Mesendoderm (in vitro differentiated cells): ENCODE measurements around the gene MINDY1. TPM values are rescaled to one million over a fixed set of nuclear protein-coding genes. Genes with fewer than 3 reads are reported as not detected.

Source experiments
- DNase-seq: peaks from one replicate; pipeline ENCODE4 v3.0.0; 2013
- H2AK5ac ChIP-seq: 2 replicates; pipeline ENCODE4 v1.6.1; 2013; ENCODE audit warnings: low read length, inconsistent platforms
- H2BK120ac ChIP-seq: 2 replicates; pipeline ENCODE4 v1.6.1; 2013; ENCODE audit warnings: low read depth, mild to moderate bottlenecking, low read length, moderate library complexity, mixed read lengths
- H2BK15ac ChIP-seq: replicated peaks from 2 replicates; pipeline ENCODE4 v1.6.1; 2013; ENCODE audit warnings: low read depth, mild to moderate bottlenecking, moderate library complexity
- H2BK5ac ChIP-seq: 2 replicates; pipeline ENCODE4 v1.6.1; 2013; ENCODE audit warnings: low read length, inconsistent platforms
- H3K18ac ChIP-seq: 2 replicates; pipeline ENCODE4 v1.6.1; 2013; ENCODE audit warnings: mild to moderate bottlenecking, low read length, mixed read lengths
- H3K23ac ChIP-seq: one replicate; pipeline ENCODE4 v1.6.1; 2013; ENCODE audit warnings: low read length
- H3K27ac ChIP-seq: 2 replicates; pipeline ENCODE4 v1.5.1; 2013; ENCODE audit warnings: low read depth, mild to moderate bottlenecking, inconsistent platforms, low read length, moderate library complexity
- H3K27me3 ChIP-seq: 2 replicates; pipeline ENCODE4 v1.6.1; 2013; ENCODE audit warnings: low read length, control low read depth, mild to moderate bottlenecking, inconsistent platforms; ENCODE audit not compliant: insufficient read depth, poor library complexity
- H3K36me3 ChIP-seq: 2 replicates; pipeline ENCODE4 v1.6.1; 2013; ENCODE audit warnings: low read length, inconsistent platforms; ENCODE audit not compliant: control insufficient read depth, insufficient read depth
- H3K4ac ChIP-seq: one replicate; pipeline ENCODE4 v1.6.1; 2013; ENCODE audit warnings: low read depth, mild to moderate bottlenecking, low read length, moderate library complexity
- H3K4me1 ChIP-seq: 2 replicates; pipeline ENCODE4 v1.6.1; 2013; ENCODE audit warnings: low read depth, low read length, inconsistent platforms; ENCODE audit not compliant: control insufficient read depth
- H3K4me2 ChIP-seq: 2 replicates; pipeline ENCODE4 v1.6.1; 2013; ENCODE audit warnings: low read length
- H3K4me3 ChIP-seq: 2 replicates; pipeline ENCODE4 v1.5.1; 2013; ENCODE audit warnings: mild to moderate bottlenecking, low read length
- H3K56ac ChIP-seq: one replicate; pipeline ENCODE4 v1.6.1; 2013; ENCODE audit warnings: low read length
- H3K79me1 ChIP-seq: 2 replicates; pipeline ENCODE4 v1.6.1; 2013; ENCODE audit warnings: low read length, inconsistent platforms
- H3K79me2 ChIP-seq: 2 replicates; pipeline ENCODE4 v1.6.1; 2013; ENCODE audit warnings: mild to moderate bottlenecking, low read length; ENCODE audit not compliant: control insufficient read depth, insufficient read depth
- H3K9ac ChIP-seq: 2 replicates; pipeline ENCODE4 v1.6.1; 2013; ENCODE audit warnings: low read length, inconsistent platforms
- H4K5ac ChIP-seq: one replicate; pipeline ENCODE4 v1.6.1; 2013; ENCODE audit warnings: low read length
- H4K8ac ChIP-seq: one replicate; pipeline ENCODE4 v1.6.1; 2013; ENCODE audit warnings: low read depth, mild to moderate bottlenecking, control low read depth, low read length, moderate library complexity
- WGBS: extraction: QIAGEN DNeasy Blood & Tissue Kit; methylation state at CpG from one replicate; pipeline ENCODE4 v1.1.7; 2013; ENCODE audit warnings: low lambda C conversion rate, missing lambda C conversion rate; ENCODE audit not compliant: insufficient coverage; ENCODE audit errors: extremely low coverage; 5-methylcytosine and 5-hydroxymethylcytosine counted together
- polyA plus RNA-seq, 2 experiments: library from polyadenylated mRNA; stranded (reverse); fragments of 200-250 nt; gene quantifications; one replicate each; pipeline ENCODE4 v1.2.3, GENCODE V29; 2013

MINDY1 gene, protein sequence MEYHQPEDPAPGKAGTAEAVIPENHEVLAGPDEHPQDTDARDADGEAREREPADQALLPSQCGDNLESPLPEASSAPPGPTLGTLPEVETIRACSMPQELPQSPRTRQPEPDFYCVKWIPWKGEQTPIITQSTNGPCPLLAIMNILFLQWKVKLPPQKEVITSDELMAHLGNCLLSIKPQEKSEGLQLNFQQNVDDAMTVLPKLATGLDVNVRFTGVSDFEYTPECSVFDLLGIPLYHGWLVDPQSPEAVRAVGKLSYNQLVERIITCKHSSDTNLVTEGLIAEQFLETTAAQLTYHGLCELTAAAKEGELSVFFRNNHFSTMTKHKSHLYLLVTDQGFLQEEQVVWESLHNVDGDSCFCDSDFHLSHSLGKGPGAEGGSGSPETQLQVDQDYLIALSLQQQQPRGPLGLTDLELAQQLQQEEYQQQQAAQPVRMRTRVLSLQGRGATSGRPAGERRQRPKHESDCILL
- 4.6 TPM for polyA plus RNA-seq (2013, experiment 1 of 2)
- 4.8 TPM for polyA plus RNA-seq (2013, experiment 2 of 2)

DNA sequence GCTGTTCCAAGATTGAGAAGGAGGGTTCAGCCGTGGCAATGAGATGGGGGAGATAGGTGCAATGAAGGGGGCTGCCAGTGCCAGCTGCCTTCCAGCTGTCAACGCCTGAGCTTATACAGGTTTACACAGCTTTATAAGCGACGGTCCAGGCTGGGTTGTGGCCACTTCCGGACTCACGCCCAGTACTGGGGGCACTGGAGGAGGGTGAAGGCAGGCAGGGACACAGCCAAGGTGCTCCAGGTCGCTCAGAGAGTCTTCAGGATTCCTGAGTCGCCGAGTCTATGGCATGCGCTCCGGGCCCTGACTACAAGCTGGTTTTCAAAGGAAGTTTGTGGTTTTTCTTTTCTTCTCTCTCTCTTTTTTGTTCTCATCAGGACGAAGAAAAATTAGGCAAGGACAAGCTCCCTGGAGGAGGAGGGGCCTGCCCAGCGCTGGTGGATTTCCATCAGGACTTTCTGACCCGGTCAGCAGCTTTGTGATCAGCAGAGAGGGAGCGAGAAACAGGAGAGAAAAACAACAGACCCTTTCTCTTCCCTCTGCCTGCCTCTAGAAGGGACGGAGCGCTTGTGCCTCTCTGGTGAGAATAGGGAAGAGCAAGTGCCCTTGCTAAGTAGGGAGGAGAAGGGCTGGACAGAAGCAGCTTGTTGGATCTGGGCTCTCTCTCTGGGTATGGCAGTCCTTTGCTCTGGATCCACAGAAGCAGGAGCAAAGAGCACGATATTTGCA, at the start of gene MINDY1:
Gene MINDY1 (minus strand): TSS at position 576 of the 726 bp plus-strand sequence. CDS start 4,285 bp downstream, outside the sequence.
- no peaks in the 10 kb centered on the region for H3K79me2 ChIP-seq
- H3K27ac ChIP-seq: peak within 1 kb of the TSS; percentile 40
- peak within 1 kb of the TSS; percentile 69 for H3K9ac ChIP-seq
- no peaks in the 10 kb centered on the region for H3K36me3 ChIP-seq
- H2BK5ac ChIP-seq: no peak within 1 kb of the TSS
- H3K4me2 ChIP-seq: peak within 1 kb of the TSS; percentile 68
- no peak within 1 kb of the TSS for H2AK5ac ChIP-seq
- H3K4me1 ChIP-seq: peaks cover 7% of the 10 kb centered on the region
- no peak within 1 kb of the TSS for H2BK15ac ChIP-seq
- H3K79me1 ChIP-seq: peaks cover 2% of the 10 kb centered on the region
- peak within 1 kb of the TSS; percentile 39 for H4K5ac ChIP-seq
- DNase-seq: peak; percentile 98
- no peaks in the 10 kb centered on the region for H3K27me3 ChIP-seq
- no peak within 1 kb of the TSS for H4K8ac ChIP-seq
- H3K4ac ChIP-seq: no peak within 1 kb of the TSS
- H3K23ac ChIP-seq: peak within 1 kb of the TSS; percentile 92
- no CpG with 5 or more reads among the region's 18 CpGs for WGBS
- no peak within 1 kb of the TSS for H2BK120ac ChIP-seq
- H3K18ac ChIP-seq: no peak within 1 kb of the TSS
- peak within 1 kb of the TSS; percentile 87 for H3K56ac ChIP-seq
- H3K4me3 ChIP-seq: peak within 1 kb of the TSS; percentile 8

DNA sequence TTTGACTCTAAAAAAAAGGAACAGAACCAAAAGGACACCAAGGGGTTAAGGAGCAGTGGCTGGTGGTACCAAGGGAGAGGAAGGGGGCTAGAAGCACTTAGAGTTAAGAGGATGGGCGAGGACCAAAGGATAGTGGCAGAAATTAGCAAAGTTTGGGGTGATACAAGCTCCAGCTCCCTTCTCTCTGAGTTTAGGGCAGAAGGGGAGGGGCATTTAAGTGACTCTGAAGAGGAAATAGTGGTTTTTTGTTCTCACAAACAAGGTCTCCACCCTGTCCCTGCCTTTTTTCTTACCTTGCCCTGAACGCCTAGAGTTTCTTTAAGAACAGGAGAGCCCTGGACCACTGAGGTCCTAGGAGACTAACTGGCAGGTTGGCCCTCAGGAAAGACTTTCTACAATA, 49.4 kb upstream of the MINDY1 start:
- Histone ChIP-seq H3K79me1 (peaks cover 20% of the 10 kb centered on the region), H3K36me3 (peaks cover 21% of the 10 kb centered on the region), H3K27me3 (no peaks in the 10 kb centered on the region), H3K9ac (peak overlapping the region; percentile 53), H3K4me3 (no peak overlapping the region), H4K5ac (no peak overlapping the region), H3K23ac (no peak overlapping the region), H3K4ac (no peak overlapping the region), H3K4me1 (peaks cover 7% of the 10 kb centered on the region), H3K27ac (no peak overlapping the region), H4K8ac (no peak overlapping the region), H2BK5ac (no peak overlapping the region), H3K4me2 (peak overlapping the region; percentile 4), H2BK120ac (no peak overlapping the region), H2AK5ac (no peak overlapping the region), H2BK15ac (no peak overlapping the region), H3K56ac (peak overlapping the region; percentile 59), H3K18ac (no peak overlapping the region), H3K79me2 (peaks cover 42% of the 10 kb centered on the region)
- WGBS: no CpG with 5 or more reads among the region's 2 CpGs
- no peak for DNase-seq

DNA sequence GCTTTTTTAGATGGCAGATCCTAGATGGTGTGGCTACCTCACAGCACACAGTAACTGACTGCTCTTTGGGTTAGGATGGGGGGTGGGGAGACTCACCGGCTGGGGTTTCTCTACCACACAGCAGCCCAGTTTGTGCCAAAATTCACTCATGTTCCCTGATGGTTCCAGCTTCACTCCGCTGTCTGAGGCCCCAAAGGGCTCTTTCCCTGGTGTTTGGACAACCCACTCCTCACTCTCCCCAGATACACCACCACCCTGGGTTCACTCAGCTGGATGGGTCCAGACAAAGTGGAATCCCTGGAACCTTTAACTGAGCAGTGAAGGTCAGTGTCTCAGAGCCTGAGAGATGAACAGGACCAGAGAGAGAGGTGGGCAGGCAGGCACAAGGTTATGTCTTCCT, 48.9 kb upstream of the MINDY1 start:
- Histone ChIP-seq H3K4ac (no peak overlapping the region), H3K18ac (no peak overlapping the region), H3K9ac (no peak overlapping the region), H3K36me3 (peaks cover 21% of the 10 kb centered on the region), H3K79me1 (peaks cover 20% of the 10 kb centered on the region), H3K27me3 (no peaks in the 10 kb centered on the region), H2AK5ac (no peak overlapping the region), H3K27ac (no peak overlapping the region), H2BK120ac (no peak overlapping the region), H2BK5ac (no peak overlapping the region), H2BK15ac (no peak overlapping the region), H3K79me2 (peaks cover 38% of the 10 kb centered on the region), H4K8ac (no peak overlapping the region), H3K4me3 (no peak overlapping the region), H4K5ac (no peak overlapping the region), H3K4me2 (no peak overlapping the region), H3K23ac (no peak overlapping the region), H3K56ac (no peak overlapping the region), H3K4me1 (peaks cover 7% of the 10 kb centered on the region)
- DNase-seq: no peak
- no CpG with 5 or more reads among the region's 2 CpGs for WGBS

DNA sequence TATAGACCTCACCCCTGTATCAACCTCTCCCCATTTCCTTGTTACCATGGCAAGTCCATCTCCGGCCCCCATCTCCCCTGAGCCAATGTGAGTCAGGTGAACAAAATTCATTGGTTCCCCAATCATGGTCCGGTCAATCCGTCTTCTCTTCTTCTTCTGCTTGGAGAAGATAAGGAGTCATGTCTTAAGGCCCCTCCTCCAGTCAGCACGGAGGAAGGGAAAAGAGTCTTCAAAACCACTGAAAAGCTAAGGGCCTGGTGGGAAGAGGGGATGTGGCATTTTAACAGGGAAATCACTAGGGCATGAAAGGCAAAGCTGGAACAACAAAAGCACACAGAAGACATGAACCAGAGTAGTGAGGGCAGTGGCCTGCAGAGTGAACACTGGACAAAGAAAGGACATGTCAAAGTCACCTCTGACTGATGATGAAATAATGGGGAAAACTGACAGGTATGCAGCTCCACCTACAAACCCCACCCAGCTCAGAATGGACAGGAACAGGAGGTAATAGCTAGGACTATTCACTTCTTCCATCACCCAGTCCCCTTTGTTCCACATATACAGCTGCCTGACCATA, 48.4 kb upstream of the MINDY1 start:
- H3K9ac ChIP-seq: no peak overlapping the region
- H3K18ac ChIP-seq: no peak overlapping the region
- no peaks in the 10 kb centered on the region for H3K27me3 ChIP-seq
- no peak overlapping the region for H4K8ac ChIP-seq
- H2BK120ac ChIP-seq: no peak overlapping the region
- H2AK5ac ChIP-seq: no peak overlapping the region
- H3K27ac ChIP-seq: no peak overlapping the region
- H3K79me1 ChIP-seq: peaks cover 20% of the 10 kb centered on the region
- no peak overlapping the region for H3K56ac ChIP-seq
- no peak overlapping the region for H3K4me3 ChIP-seq
- peaks cover 21% of the 10 kb centered on the region for H3K36me3 ChIP-seq
- H2BK15ac ChIP-seq: no peak overlapping the region
- H3K4ac ChIP-seq: no peak overlapping the region
- no peak overlapping the region for H3K23ac ChIP-seq
- peaks cover 38% of the 10 kb centered on the region for H3K79me2 ChIP-seq
- peaks cover 7% of the 10 kb centered on the region for H3K4me1 ChIP-seq
- no peak overlapping the region for H2BK5ac ChIP-seq
- no peak overlapping the region for H4K5ac ChIP-seq
- no CpG with 5 or more reads among the region's 4 CpGs for whole genome bisulfite sequencing
- DNase-seq: no peak
- no peak overlapping the region for H3K4me2 ChIP-seq

DNA sequence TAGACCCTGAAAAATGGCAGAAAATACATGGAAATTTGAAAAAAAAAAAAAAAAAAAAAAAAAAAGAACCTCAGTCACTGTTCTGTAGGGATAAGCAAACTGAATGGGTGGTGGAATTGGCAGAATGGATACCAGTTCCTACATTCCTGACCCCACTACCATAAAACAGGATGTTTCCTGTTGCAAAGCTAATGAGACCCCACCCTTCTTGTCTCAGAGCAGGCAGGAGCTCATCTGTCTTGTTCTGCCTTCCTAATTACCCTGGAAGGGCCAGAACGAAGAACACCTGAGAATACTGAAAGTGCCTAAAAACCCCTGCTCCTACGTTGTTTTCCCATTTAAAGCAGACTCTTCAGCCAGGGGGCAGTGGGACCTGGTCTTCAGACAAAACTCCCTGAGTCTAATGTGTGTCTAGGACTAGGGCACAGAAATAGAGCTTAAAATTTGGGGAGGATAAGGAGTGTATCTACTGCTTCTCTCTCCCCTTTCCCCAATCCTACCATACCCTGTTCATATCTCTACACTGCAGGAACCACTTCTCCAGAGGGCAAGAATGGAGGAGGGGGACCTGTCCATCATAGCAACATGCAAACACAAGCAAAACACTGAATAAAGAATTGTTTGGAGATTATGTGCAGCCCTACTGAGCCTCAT, 44.8 kb upstream of the MINDY1 start:
- no peak overlapping the region for H2BK120ac ChIP-seq
- peaks cover 2% of the 10 kb centered on the region for H3K4me1 ChIP-seq
- H3K18ac ChIP-seq: no peak overlapping the region
- H3K79me2 ChIP-seq: peaks cover 10% of the 10 kb centered on the region
- H3K9ac ChIP-seq: no peak overlapping the region
- H3K36me3 ChIP-seq: peaks cover 17% of the 10 kb centered on the region
- no CpG with 5 or more reads among the region's 2 CpGs for WGBS
- H2BK5ac ChIP-seq: no peak overlapping the region
- no peak overlapping the region for H4K5ac ChIP-seq
- H2AK5ac ChIP-seq: no peak overlapping the region
- DNase-seq: no peak
- no peak overlapping the region for H3K27ac ChIP-seq
- H3K79me1 ChIP-seq: peaks cover 12% of the 10 kb centered on the region
- no peak overlapping the region for H4K8ac ChIP-seq
- no peak overlapping the region for H2BK15ac ChIP-seq
- H3K27me3 ChIP-seq: no peaks in the 10 kb centered on the region
- H3K4ac ChIP-seq: no peak overlapping the region
- H3K23ac ChIP-seq: no peak overlapping the region
- no peak overlapping the region for H3K4me3 ChIP-seq
- no peak overlapping the region for H3K4me2 ChIP-seq
- no peak overlapping the region for H3K56ac ChIP-seq
